Measurements from ENCODE around the gene PLXND1. TPM values are rescaled to one million over a fixed set of nuclear protein-coding genes. Genes with fewer than 3 reads are reported as not detected.
A peak's percentile ranks its signal among the peaks of the same experiment; 100 is the strongest.

PLXND1 gene
- total RNA-seq, 2 donors from 2014 or later = 73.1 to 83.2 TPM

DNA sequence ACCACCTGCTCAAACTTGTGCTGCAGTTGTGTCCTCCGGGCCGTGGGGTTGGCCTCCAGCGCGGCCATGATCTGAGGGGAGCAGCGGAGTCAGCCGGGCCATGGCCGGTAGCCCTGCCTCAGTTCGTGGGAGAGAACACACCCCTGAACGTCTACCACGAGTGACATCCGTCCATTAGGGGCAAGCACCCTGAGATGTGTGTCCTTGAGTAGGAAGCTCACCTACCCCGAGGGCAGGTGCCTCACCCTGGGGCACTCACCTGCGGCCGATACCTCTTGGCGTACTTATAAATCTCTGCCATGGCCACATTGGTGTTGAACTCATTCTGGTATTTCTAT lies 50.1 kb downstream of the PLXND1 start:
- H3K9ac ChIP-seq (ENCODE audit: extremely low read depth, low read length, poor library complexity, severe bottlenecking) = no peak overlapping the region
- DNase-seq = no peak
- H3K9me3 Mint-ChIP-seq = no peaks in the 10 kb centered on the region
- H3K36me3 ChIP-seq (ENCODE audit: control insufficient read depth, insufficient read depth, low read length) = no peaks in the 10 kb centered on the region
- no peaks in the 10 kb centered on the region for H3K27me3 Mint-ChIP-seq (ENCODE audit: insufficient read depth)
- no peak overlapping the region for H3K27ac Mint-ChIP-seq
- H3K36me3 Mint-ChIP-seq (ENCODE audit: low read depth) = peaks cover 27% of the 10 kb centered on the region
- H3K27me3 ChIP-seq (ENCODE audit: control insufficient read depth, insufficient read depth, low read length, poor library complexity, severe bottlenecking) = no peaks in the 10 kb centered on the region
- H3K4me3 ChIP-seq (ENCODE audit: low read length) = no peak overlapping the region
- no peaks in the 10 kb centered on the region for H3K4me1 ChIP-seq (ENCODE audit: control insufficient read depth, insufficient read depth, low read length)
- no peaks in the 10 kb centered on the region for H3K9me3 ChIP-seq (ENCODE audit: control insufficient read depth, low read length)
- H3K27ac ChIP-seq (ENCODE audit: low read depth, low read length) = no peak overlapping the region
- no peak overlapping the region for H3K4me3 Mint-ChIP-seq
- TF ChIP-seq, protein P1, sequence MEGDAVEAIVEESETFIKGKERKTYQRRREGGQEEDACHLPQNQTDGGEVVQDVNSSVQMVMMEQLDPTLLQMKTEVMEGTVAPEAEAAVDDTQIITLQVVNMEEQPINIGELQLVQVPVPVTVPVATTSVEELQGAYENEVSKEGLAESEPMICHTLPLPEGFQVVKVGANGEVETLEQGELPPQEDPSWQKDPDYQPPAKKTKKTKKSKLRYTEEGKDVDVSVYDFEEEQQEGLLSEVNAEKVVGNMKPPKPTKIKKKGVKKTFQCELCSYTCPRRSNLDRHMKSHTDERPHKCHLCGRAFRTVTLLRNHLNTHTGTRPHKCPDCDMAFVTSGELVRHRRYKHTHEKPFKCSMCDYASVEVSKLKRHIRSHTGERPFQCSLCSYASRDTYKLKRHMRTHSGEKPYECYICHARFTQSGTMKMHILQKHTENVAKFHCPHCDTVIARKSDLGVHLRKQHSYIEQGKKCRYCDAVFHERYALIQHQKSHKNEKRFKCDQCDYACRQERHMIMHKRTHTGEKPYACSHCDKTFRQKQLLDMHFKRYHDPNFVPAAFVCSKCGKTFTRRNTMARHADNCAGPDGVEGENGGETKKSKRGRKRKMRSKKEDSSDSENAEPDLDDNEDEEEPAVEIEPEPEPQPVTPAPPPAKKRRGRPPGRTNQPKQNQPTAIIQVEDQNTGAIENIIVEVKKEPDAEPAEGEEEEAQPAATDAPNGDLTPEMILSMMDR (conservative IDR thresholded peaks at IDR 0.05) = no peak
- peaks cover 28% of the 10 kb centered on the region for H3K4me1 Mint-ChIP-seq
- whole genome bisulfite sequencing, 2 experiments (ENCODE audit: insufficient coverage in 1 of 2, insufficient read length in 1 of 2) = 95 to 97% methylated on average over 14 to 15 of the region's 15 CpGs

DNA sequence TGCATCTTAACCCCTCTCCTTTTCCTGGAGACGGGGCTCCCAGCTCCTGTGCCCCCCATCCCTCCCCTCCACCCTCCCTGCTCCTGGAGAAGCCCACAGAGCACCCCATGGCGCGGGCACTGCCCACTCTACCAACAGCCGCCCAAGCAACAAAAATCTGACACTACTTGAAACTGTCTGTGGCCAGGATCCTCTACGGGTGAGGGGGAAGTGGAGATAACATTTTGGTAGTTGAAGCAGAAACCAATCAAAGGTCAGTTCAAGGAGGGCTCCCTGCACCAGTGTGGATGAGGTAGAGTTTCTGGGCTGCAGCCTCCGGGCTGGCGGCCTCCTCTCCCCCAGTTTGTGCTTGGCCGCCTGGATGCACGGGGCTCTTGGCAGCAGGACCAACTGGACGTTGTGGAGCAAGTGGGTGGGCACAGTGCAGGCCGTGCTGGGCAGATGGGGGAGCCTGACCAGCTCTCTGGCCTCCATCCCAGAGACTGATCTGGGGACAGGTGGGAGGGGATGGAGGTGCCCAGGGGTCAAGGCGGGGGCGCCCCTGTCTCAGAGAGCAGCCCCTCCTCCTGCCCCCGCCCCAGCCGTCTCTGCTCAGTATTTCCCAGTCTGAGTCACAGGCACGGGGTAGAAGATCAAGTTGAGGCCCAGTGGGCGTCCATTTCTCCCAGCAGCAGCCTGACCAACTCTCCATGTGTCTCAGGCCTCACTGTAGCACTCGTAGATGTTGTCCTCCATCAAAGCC lies 50.7 kb downstream of the PLXND1 start:
- Histone ChIP-seq H3K27ac (ENCODE audit: low read depth, low read length) (no peak overlapping the region), H3K9ac (ENCODE audit: extremely low read depth, low read length, poor library complexity, severe bottlenecking) (no peak overlapping the region), H3K4me1 (ENCODE audit: control insufficient read depth, insufficient read depth, low read length) (no peaks in the 10 kb centered on the region), H3K9me3 (ENCODE audit: control insufficient read depth, low read length) (no peaks in the 10 kb centered on the region), H3K27me3 (ENCODE audit: control insufficient read depth, insufficient read depth, low read length, poor library complexity, severe bottlenecking) (no peaks in the 10 kb centered on the region), H3K36me3 (ENCODE audit: control insufficient read depth, insufficient read depth, low read length) (no peaks in the 10 kb centered on the region), H3K4me3 (ENCODE audit: low read length) (no peak overlapping the region)
- Mint-ChIP-seq H3K9me3 (no peaks in the 10 kb centered on the region), H3K36me3 (ENCODE audit: low read depth) (peaks cover 27% of the 10 kb centered on the region), H3K27ac (no peak overlapping the region), H3K4me3 (no peak overlapping the region), H3K27me3 (ENCODE audit: insufficient read depth) (no peaks in the 10 kb centered on the region), H3K4me1 (peaks cover 28% of the 10 kb centered on the region)
- no peak for DNase-seq
- TF ChIP-seq, protein P1 (conservative IDR thresholded peaks at IDR 0.05) = no peak
- WGBS, 2 experiments (ENCODE audit: insufficient coverage in 1 of 2, insufficient read length in 1 of 2) = 86 to 91% methylated on average over 4 to 18 of the region's 18 CpGs

DNA sequence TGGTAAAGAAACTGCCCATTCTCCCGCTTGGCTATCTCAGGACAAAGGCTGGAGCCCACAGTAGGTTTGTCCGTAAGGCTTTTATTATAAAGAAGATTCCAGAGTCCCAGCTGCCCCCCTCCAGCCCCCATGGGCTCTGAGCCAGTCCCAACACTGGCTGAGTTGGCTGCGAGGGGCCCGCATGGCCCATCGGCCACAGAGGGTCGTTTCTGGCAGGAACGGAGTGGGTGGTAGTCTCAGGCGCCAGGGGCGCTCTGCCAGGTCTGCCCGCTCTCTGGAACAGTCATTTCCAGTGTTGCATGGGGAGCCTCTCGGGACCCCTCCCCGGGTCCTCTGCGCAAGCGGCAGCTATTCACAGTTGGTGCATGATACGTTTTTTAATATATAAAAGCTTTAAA lies 51.3 kb downstream of the PLXND1 start:
- peaks cover 28% of the 10 kb centered on the region for H3K4me1 Mint-ChIP-seq
- H3K27me3 Mint-ChIP-seq (ENCODE audit: insufficient read depth) = no peaks in the 10 kb centered on the region
- no peak for DNase-seq
- Histone ChIP-seq H3K9me3 (ENCODE audit: control insufficient read depth, low read length) (no peaks in the 10 kb centered on the region), H3K9ac (ENCODE audit: extremely low read depth, low read length, poor library complexity, severe bottlenecking) (no peak overlapping the region), H3K27me3 (ENCODE audit: control insufficient read depth, insufficient read depth, low read length, poor library complexity, severe bottlenecking) (no peaks in the 10 kb centered on the region), H3K4me3 (ENCODE audit: low read length) (no peak overlapping the region), H3K27ac (ENCODE audit: low read depth, low read length) (no peak overlapping the region), H3K4me1 (ENCODE audit: control insufficient read depth, insufficient read depth, low read length) (no peaks in the 10 kb centered on the region), H3K36me3 (ENCODE audit: control insufficient read depth, insufficient read depth, low read length) (no peaks in the 10 kb centered on the region)
- peaks cover 27% of the 10 kb centered on the region for H3K36me3 Mint-ChIP-seq (ENCODE audit: low read depth)
- H3K4me3 Mint-ChIP-seq = no peak overlapping the region
- WGBS, 2 experiments (ENCODE audit: insufficient coverage in 1 of 2, insufficient read length in 1 of 2) = 91 to 96% methylated on average over 14 of the region's 15 CpGs
- peak overlapping the region; percentile 62 for H3K27ac Mint-ChIP-seq
- no peaks in the 10 kb centered on the region for H3K9me3 Mint-ChIP-seq
- TF ChIP-seq, protein P1 (conservative IDR thresholded peaks at IDR 0.05) = no peak
